ENCODE results near the gene ENPP6. TPM values are rescaled to one million over a fixed set of nuclear protein-coding genes. Genes with fewer than 3 reads are reported as not detected.

The ENPP6 gene
- total and polyA plus RNA-seq, 2 experiments from 2014 or later = 0.11 TPM; not detected in 1

- TF ChIP-seq CREB1 (CRISPR knock-in tag; IDR thresholded peaks at IDR 0.05; ENCODE audit: low read depth) (no peak), ZNF114 (CRISPR knock-in tag; IDR thresholded peaks at IDR 0.05) (no peak), REST (IDR thresholded peaks at IDR 0.05; ENCODE audit: unreplicated experiment) (no peak), ETS1 (IDR thresholded peaks at IDR 0.05) (no peak)
- Mint-ChIP-seq H3K9me3 (no peaks in the 10 kb centered on the region), H3K4me1 (peaks cover 10% of the 10 kb centered on the region), H3K4me3 (no peak overlapping the region), H3K27ac (0 out of 2 replicates have a peak overlapping the region, but pooled peaks have one; percentile 41), H3K36me3 (ENCODE audit: low read depth) (no peaks in the 10 kb centered on the region; the same call in 2 of the 3 replicates), H3K27me3 (ENCODE audit: insufficient read depth, low read depth, poor library complexity) (peaks cover 4% of the 10 kb centered on the region)
- no peaks in the 10 kb centered on the region for H3K36me3 ChIP-seq (ENCODE audit: insufficient read depth)
- no peak overlapping the region for H3K27ac ChIP-seq (ENCODE audit: low read depth)
- no peak for ATAC-seq
- no peaks in the 10 kb centered on the region for H4K20me1 ChIP-seq (replicated peaks; ENCODE audit: insufficient read depth)
- no peak overlapping the region for H3K4me3 ChIP-seq
- no peak for DNase-seq (ENCODE audit: low spot score)
- no peak overlapping the region for H2AFZ ChIP-seq
- no peaks in the 10 kb centered on the region for H3K79me2 ChIP-seq (replicated peaks; ENCODE audit: insufficient read depth)
- no peaks in the 10 kb centered on the region for H3K4me1 ChIP-seq (ENCODE audit: insufficient read depth)
- no peaks in the 10 kb centered on the region for H3K27me3 ChIP-seq (ENCODE audit: insufficient read depth)
- no peaks in the 10 kb centered on the region for H3F3A ChIP-seq (replicated peaks; ENCODE audit: low read depth)
- H3K9me2 ChIP-seq (ENCODE audit: insufficient read depth) = peaks cover 15% of the 10 kb centered on the region; the same call in 1 of the 2 replicates
- H3K4me2 ChIP-seq = no peak overlapping the region
Observed at GRCh38 chr4:184148738-184149637, 68.7 kb downstream of the ENPP6 start.

- no peak overlapping the region for H3K27ac ChIP-seq (ENCODE audit: low read depth)
- TF ChIP-seq CTCF (conservative IDR thresholded peaks at IDR 0.05; ENCODE audit: low read depth in 2 of 2) (no peak), POLR2AphosphoS5 (IDR thresholded peaks at IDR 0.05; ENCODE audit: low read depth) (no peak), CREB1 (CRISPR knock-in tag; IDR thresholded peaks at IDR 0.05; ENCODE audit: low read depth) (no peak), STAT1 (IDR thresholded peaks at IDR 0.05; ENCODE audit: unreplicated experiment) (no peak), JUNB (IDR thresholded peaks at IDR 0.05; ENCODE audit: unreplicated experiment) (no peak), EZH2phosphoT487 (IDR thresholded peaks at IDR 0.05; ENCODE audit: unreplicated experiment) (no peak), ZNF331 (CRISPR knock-in tag; IDR thresholded peaks at IDR 0.05; ENCODE audit: low read depth) (no peak), EZH2 (IDR thresholded peaks at IDR 0.05; ENCODE audit: low read depth, unreplicated experiment) (no peak), ETS1 (IDR thresholded peaks at IDR 0.05) (no peak), NANOG (IDR thresholded peaks at IDR 0.05; ENCODE audit: borderline replicate concordance) (no peak), ZNF114 (CRISPR knock-in tag; IDR thresholded peaks at IDR 0.05) (no peak)
Observed at GRCh38 chr4:184147858-184148737, 69.6 kb downstream of the ENPP6 start.

More at GRCh38 chr4:184147858-184148737, 69.6 kb downstream of the ENPP6 start:
- Histone ChIP-seq H2AFZ (no peak overlapping the region), H4K20me1 (replicated peaks; ENCODE audit: insufficient read depth) (no peaks in the 10 kb centered on the region), H3K36me3 (ENCODE audit: insufficient read depth) (no peaks in the 10 kb centered on the region), H3K4me2 (no peak overlapping the region), H3K27me3 (ENCODE audit: insufficient read depth) (no peaks in the 10 kb centered on the region), H3K79me2 (replicated peaks; ENCODE audit: insufficient read depth) (no peaks in the 10 kb centered on the region), H3K4me1 (ENCODE audit: insufficient read depth) (no peaks in the 10 kb centered on the region), H3K9me2 (ENCODE audit: insufficient read depth) (peaks cover 13% of the 10 kb centered on the region; the same call in 1 of the 2 replicates), H3K4me3 (no peak overlapping the region), H3F3A (replicated peaks; ENCODE audit: low read depth) (no peaks in the 10 kb centered on the region)
- H3K36me3 Mint-ChIP-seq (ENCODE audit: low read depth) = no peaks in the 10 kb centered on the region; the same call in 2 of the 3 replicates
- no peak overlapping the region; the same call in 2 of the 3 replicates for H3K4me3 Mint-ChIP-seq
- peaks cover 10% of the 10 kb centered on the region for H3K4me1 Mint-ChIP-seq
- ATAC-seq = no peak
- no peaks in the 10 kb centered on the region for H3K9me3 Mint-ChIP-seq
- peaks cover 4% of the 10 kb centered on the region for H3K27me3 Mint-ChIP-seq (ENCODE audit: insufficient read depth, low read depth, poor library complexity)
- no peak for DNase-seq (ENCODE audit: low spot score)
- H3K27ac Mint-ChIP-seq = no peak overlapping the region
